HG03139 (cell line): ENCODE measurements around the gene SPESP1.

Experiments used
- ATAC-seq: cut with Tn5 transposase; IDR thresholded peaks from one replicate; pipeline ENCODE4 v1.9.1; 2021; ENCODE audit not compliant: unreplicated experiment

Gene SPESP1

DNA sequence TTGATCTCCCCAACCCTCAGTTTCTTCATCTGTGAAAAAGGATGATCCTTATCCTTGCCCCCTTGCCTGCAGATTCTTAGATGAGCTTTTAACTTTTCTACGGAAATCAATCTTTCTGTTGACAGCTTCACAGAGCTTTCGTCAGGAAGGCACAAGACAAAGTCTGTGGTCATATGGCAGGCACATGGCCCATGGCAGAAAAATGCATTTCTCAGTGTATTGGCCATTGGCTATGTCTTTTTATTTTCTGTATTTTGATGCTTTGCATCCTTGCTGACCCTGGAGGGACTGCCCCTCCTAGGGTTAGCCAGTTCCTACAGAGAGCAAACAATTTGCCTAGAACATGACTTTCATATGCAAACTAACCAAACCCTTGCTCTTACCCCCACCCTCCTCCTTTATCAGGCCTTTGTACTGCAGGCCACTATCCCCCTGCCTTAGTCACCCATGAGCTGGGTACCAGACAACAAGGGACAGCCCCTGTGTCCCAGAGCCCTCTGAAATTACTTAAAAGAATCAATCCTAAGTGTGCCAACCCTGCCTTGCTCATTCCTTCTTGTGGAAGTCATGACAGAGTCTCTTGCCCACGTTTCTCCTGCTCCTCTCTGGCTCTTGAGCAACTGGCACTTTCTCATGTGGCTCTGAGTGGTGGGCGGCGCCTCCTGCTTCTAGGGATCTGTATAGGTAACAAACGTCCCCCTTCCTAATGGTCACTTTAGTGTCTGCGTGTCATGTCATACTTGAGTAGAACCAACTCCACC is 60.1 kb downstream of the SPESP1 start:
- no peak for ATAC-seq

GRCh38 chr15:68990992-68991500 is 60.7 kb downstream of the SPESP1 start:
- ATAC-seq = no peak

DNA sequence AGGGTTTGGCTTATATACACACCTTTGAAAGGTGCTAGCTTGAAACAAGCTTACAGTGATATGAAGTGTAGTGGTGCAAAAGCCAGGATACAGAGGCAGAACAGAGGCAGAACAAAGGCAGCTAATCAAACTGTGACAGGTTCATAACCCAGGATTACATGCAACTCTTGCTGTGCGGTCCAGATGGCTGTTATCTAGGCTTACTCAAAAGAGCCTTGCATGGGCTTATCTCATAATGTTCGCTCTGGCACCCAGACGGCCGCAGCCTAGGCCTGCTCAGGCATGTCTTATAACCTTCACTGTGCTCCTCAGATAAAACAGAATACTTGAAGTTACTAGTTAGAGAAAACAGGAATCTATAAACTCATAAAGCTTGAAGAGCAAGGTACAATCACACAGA is 61.4 kb downstream of the SPESP1 start:
- no peak for ATAC-seq

DNA sequence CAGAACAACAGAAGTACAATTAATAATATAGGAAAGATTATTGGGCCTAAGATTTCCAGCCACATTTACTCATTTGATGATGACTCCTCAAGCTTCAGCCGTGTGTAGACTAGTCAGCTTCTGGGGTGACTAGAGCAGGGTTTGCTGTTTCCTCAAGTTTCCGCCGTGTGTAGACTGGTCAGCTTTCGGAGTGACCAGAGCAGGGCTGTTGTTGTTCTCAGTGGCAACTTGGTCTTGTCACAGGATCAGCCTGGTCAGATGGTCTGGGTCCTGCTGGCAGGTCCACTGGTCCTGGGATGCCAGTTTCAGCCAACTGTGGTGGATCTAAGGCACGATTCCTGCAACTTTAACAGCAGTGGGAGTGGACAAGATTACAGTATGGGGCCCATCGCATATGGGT is 62.4 kb downstream of the SPESP1 start:
- ATAC-seq = no peak

DNA sequence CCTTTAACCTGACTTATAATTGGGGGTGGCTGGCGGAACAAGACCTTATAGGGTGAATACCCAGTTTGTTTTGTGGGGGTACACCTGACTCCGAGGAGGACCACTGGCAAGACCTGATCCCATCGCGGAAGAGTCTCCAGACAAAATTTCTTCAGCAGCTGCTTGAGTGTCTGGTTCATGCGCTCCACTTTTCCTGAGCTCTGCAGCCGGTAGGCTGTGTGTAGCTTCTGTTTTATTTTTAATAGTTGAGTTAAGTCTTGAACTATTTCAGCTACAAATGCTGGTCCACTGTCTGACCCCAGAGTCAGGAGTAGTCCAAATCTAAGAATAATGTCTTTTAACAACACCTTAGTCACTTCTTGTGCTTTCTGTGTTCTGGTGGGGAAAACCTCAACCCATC is 63.0 kb downstream of the SPESP1 start:
- no peak for ATAC-seq

DNA sequence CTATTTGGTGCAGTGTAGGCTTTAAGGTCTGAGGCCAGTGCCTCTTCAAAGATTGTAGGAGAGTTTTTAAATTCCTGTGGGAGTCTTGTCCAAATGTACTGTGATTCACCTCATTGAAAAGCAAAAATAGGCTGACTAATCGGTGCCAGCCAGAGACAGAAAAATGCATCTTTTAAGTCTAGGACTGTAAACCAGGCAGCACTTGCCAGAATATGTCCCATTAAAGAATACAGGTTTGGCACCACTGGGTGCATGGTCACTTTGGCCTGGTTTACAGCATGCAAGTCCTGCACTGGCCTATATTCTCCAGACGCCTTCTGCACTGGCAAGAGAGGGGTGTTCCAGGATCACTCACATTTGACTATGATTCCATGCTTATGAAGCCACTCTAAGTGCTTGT is 63.8 kb downstream of the SPESP1 start:
- ATAC-seq = no peak

DNA sequence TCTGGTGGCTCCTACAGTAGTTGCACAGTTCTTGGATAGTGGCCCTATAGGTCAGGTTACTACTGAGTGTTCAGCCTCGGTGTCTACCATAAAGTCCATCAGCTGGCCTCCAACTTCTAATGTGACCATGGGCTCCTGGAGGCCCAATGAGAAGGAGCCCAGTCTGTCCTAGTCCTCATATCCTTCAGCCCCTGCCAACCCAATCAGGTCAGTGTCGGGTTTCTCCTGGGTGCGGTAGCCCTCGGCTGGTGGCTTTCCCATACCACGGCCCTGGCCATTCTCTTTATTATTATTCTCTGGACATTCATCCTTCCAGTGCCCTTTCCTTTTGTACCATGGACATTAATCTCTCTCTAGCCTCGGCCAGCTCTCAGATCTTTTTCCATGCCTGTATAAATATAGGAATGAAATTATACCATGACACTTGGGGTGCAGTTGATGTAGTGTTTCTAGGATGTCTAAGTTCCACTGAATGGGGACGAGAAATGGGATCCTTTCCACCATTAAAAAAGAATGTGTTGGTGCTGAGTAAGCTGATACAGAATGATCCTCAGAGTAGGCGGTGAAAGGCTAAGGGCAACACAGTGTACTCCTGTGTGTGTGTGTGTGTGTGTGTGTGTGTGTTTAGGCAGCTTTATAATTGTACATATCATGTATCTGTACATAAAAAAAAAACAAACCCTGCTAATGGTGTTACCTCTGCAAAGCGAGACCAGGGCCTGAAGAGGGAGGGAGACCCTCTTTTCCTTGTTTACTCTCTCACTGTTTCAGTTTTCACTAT is 64.8 kb downstream of the SPESP1 start:
- ATAC-seq = no peak
